Inflammatory macrophage treated with lipopolysaccharide for 1 hour (primary cell): ENCODE measurements around the gene KPNA1.

Experiments
- DNase-seq, 2 donors: peaks; one replicate each; pipeline ENCODE4 v3.0.0-alpha.2; 2020 to 2022

KPNA1 gene

GRCh38 chr3:122374034-122374433, 140.7 kb downstream of the KPNA1 start:
- DNase-seq, result no peak
